ENCODE results near the gene MPP3. TPM values are rescaled to one million over a fixed set of nuclear protein-coding genes. Genes with fewer than 3 reads are reported as not detected.
A peak's percentile ranks its signal among the peaks of the same experiment; 100 is the strongest.

Gene MPP3
- total RNA-seq, 6 donors from 2014 or later: 16.2 to 142 (median 38.5) TPM

- Histone ChIP-seq H3K4me3 (peak within 1 kb of the TSS; percentile 67 to 97 (median 82)), H3K27ac (peak within 1 kb of the TSS; percentile 97 to 100 (median 100)), H3K4me1 (peaks cover 21 to 46% (median 39%) of the 10 kb centered on the region in 4 donors), H3K27me3 (no peaks in the 10 kb centered on the region), H3K9me3 (no peaks in the 10 kb centered on the region), H3K36me3 (peaks cover 0 to 37% (median 15%) of the 10 kb centered on the region in 4 donors)
- DNase-seq: peak; percentile 97 to 99
- WGBS, 2 donors: 0% methylated on average over 5 to 9 of the region's 100 CpGs
- peak; percentile 93 to 97 for ATAC-seq (ENCODE audit: low FRiP score in 2 of 2)
- TF ChIP-seq POLR2AphosphoS5 (IDR thresholded peaks at IDR 0.05) (peak; percentile 86 to 89), EP300 (IDR thresholded peaks at IDR 0.05) (peak in 2 of 4 donors; percentile 40 to 84), POLR2A (IDR thresholded peaks at IDR 0.05) (peak in 3 of 4 donors; percentile 80 to 95 (median 89))
- TF ChIP-seq, protein P1, sequence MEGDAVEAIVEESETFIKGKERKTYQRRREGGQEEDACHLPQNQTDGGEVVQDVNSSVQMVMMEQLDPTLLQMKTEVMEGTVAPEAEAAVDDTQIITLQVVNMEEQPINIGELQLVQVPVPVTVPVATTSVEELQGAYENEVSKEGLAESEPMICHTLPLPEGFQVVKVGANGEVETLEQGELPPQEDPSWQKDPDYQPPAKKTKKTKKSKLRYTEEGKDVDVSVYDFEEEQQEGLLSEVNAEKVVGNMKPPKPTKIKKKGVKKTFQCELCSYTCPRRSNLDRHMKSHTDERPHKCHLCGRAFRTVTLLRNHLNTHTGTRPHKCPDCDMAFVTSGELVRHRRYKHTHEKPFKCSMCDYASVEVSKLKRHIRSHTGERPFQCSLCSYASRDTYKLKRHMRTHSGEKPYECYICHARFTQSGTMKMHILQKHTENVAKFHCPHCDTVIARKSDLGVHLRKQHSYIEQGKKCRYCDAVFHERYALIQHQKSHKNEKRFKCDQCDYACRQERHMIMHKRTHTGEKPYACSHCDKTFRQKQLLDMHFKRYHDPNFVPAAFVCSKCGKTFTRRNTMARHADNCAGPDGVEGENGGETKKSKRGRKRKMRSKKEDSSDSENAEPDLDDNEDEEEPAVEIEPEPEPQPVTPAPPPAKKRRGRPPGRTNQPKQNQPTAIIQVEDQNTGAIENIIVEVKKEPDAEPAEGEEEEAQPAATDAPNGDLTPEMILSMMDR (IDR thresholded peaks at IDR 0.05): peak in 3 of 6 experiments; percentile 14 to 34 (median 33)
These were observed 54.4 kb downstream of the MPP3 start, which contains the start of gene DUSP3 for GRCh38 chr17:43778337-43779144. Gene DUSP3 (minus strand): TSS chr17:43778977. CDS start chr17:43778924, 53 bp downstream.

DNA sequence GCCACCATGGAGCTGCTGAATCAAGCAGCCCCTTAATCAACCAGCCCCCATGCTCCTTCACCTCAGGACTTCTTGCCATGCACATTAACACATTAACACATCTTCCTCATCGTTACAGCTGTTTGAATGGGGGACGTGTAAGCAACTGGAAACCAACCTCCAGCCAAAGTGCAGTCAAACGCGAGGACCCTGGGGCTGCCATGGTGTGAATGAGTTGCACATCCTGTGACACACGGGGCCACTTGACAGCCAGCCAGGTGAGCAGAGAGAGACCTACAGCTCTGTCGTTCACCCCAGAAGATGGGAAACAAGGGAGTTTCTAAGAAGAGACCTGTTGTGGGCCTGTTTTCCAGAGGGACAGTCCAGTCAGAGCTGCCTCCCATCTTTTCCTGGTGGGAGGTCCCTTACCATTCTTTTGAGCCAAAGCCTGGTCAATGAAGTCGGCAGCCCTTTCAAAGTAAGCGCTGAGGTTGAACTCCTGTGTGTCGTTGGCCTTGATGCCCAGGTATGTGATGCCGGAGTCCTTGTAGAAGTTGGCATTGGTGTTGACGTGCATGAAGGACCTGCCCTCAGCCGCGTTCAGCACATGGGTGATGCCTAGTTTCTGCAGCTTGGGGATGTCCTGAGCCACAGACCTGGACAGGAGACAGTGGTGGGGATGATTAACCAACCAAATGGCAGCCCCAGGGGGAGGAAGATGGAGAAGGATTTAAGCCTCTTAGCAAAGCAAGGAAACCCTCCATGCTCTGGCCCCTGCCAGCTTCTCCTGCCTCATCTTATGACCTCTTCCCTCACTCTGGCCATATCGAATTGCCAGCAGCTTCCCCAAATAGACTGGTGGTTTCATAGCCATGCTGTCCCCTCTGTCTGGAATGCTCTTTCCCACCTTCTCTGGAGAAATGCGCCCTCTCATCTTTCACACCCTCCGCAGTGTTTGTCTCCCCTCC lies 58.4 kb downstream of the MPP3 start:
- TF ChIP-seq POLR2AphosphoS5 (IDR thresholded peaks at IDR 0.05) (no peak), POLR2A (IDR thresholded peaks at IDR 0.05) (no peak), EP300 (IDR thresholded peaks at IDR 0.05) (no peak)
- TF ChIP-seq, protein P1 (IDR thresholded peaks at IDR 0.05): no peak
- ATAC-seq (ENCODE audit: low FRiP score in 2 of 2): no peak
- no peak for DNase-seq
- peaks cover 0 to 77% (median 46%) of the 10 kb centered on the region in 4 donors for H3K36me3 ChIP-seq
- peaks cover 23 to 50% (median 38%) of the 10 kb centered on the region in 4 donors for H3K4me1 ChIP-seq
- no peak overlapping the region for H3K27ac ChIP-seq
- H3K4me3 ChIP-seq: no peak overlapping the region
- WGBS, 2 donors: 81 to 95% methylated on average over 12 to 16 of the region's 16 CpGs
- H3K9me3 ChIP-seq: no peaks in the 10 kb centered on the region
- no peaks in the 10 kb centered on the region for H3K27me3 ChIP-seq

- H3K27ac ChIP-seq: peak overlapping the region; percentile 27 to 67 (median 49)
- 52 to 58% methylated on average over 10 of the region's 10 CpGs for WGBS, 2 donors
- no peak for ATAC-seq (ENCODE audit: low FRiP score in 2 of 2)
- no peaks in the 10 kb centered on the region for H3K9me3 ChIP-seq
- TF ChIP-seq EP300 (IDR thresholded peaks at IDR 0.05): no peak
- TF ChIP-seq, protein P1 (IDR thresholded peaks at IDR 0.05): no peak
- no peak for TF ChIP-seq POLR2AphosphoS5 (IDR thresholded peaks at IDR 0.05)
- no peak for TF ChIP-seq POLR2A (IDR thresholded peaks at IDR 0.05)
- DNase-seq: peak in 1 of 2 donors; percentile 40
- H3K4me1 ChIP-seq: peaks cover 27 to 57% (median 43%) of the 10 kb centered on the region in 4 donors
- no peaks in the 10 kb centered on the region for H3K27me3 ChIP-seq
- H3K36me3 ChIP-seq: peaks cover 0 to 92% (median 57%) of the 10 kb centered on the region in 4 donors
- H3K4me3 ChIP-seq: no peak overlapping the region
These were observed 59.9 kb downstream of the MPP3 start for GRCh38 chr17:43772877-43773648.

- Histone ChIP-seq H3K9me3 (no peaks in the 10 kb centered on the region), H3K27me3 (no peaks in the 10 kb centered on the region), H3K4me1 (peaks cover 20 to 50% (median 35%) of the 10 kb centered on the region in 4 donors), H3K27ac (no peak overlapping the region), H3K36me3 (peaks cover 0 to 98% (median 61%) of the 10 kb centered on the region in 4 donors), H3K4me3 (no peak overlapping the region)
- DNase-seq: no peak
- ATAC-seq (ENCODE audit: low FRiP score in 2 of 2): no peak
- TF ChIP-seq EP300 (IDR thresholded peaks at IDR 0.05): no peak
- TF ChIP-seq, protein P1 (IDR thresholded peaks at IDR 0.05): no peak
- TF ChIP-seq POLR2A (IDR thresholded peaks at IDR 0.05): no peak
- 91 to 97% methylated on average over 8 to 9 of the region's 9 CpGs for WGBS, 2 donors
These were observed 61.5 kb downstream of the MPP3 start for GRCh38 chr17:43771463-43771862.

Data from upper lobe of left lung (tissue), 6 donors.